Brain microvascular endothelial cell (primary cell): ENCODE measurements around the gene EPSTI1.

Experiments used
- DNase-seq: peaks from one replicate; pipeline ENCODE4 v3.0.0-alpha.2; 2020
- H3K27ac ChIP-seq: fragments of 250-450 bp; sonication (Bioruptor Pico); 2 replicates; pipeline ENCODE4 v1.5.1; 2020; ENCODE audit warnings: mild to moderate bottlenecking, moderate library complexity
- H3K27me3 ChIP-seq: fragments of 250-450 bp; sonication (Bioruptor Pico); replicated peaks from 2 replicates; pipeline ENCODE4 v1.5.1; 2020; ENCODE audit warnings: mild to moderate bottlenecking
- H3K36me3 ChIP-seq: fragments of 250-450 bp; sonication (Bioruptor Pico); replicated peaks from 2 replicates; pipeline ENCODE4 v1.5.1; 2020; ENCODE audit warnings: mild to moderate bottlenecking
- H3K4me3 ChIP-seq: 2 replicates; pipeline ENCODE4 v1.5.1; 2011; ENCODE audit warnings: low read depth, mild to moderate bottlenecking, control low read depth, low read length, moderate library complexity
- CTCF ChIP-seq: IDR thresholded peaks from 2 replicates; pipeline ENCODE4 v1.5.1; 2011; ENCODE audit warnings: low read depth, mild to moderate bottlenecking, moderate library complexity, low read length, control low read depth, inconsistent platforms; ENCODE audit errors: missing control alignments
- in situ Hi-C: cut with HindIII; loops from 2 replicates; pipeline ENCODE4 v1.10.0; 2017; ENCODE audit warnings: low sequenced_read_pairs, low pct_ligation_motif_present

The EPSTI1 gene

DNA sequence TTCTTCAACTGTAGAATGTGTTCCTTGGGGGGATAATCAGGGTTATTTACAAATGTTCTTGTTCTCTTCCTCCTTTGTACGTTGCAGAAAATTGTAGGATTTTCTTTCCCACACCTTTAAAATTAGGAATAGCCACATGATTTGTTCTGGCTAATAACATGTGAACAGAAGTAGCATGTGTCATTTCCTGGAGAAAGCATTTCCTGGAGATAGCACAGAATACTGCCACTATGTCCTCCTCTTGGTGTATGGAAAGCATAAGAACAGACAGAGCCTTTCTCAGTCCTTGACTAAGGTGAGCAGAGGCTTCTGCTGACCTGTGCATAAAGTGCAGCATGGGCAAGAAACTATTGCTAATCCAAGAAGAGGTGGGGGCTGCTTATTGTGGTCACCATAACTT is 108.9 kb downstream of the EPSTI1 start:
- no peak for TF ChIP-seq CTCF

DNA sequence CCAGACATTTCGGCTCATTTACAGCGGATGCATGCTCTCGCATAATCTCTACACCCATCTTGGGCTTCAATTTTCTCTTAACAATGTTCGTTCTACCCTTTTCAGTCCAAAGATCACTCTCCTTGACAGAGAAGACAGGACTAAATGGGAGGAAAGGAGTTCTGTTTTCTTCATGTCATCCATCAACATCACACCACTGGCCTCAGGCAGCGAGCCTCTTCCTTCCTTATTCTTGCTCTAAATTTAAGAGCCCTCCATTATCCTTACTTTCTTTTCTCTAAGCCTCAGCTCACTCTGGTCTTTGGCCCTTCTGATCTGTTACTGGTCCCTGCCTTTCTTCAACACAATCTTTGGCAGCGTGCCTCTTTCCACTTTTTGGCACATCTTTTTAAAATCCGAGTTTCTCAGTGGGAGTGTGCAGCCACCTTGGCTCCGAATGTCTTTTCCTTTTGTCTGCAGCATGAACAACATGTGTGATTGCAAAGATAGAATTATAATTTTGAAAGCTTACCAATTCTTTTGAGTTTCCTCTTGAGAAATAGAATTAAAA is 111.9 kb downstream of the EPSTI1 start:
- H3K27me3 ChIP-seq, result no peaks in the 10 kb centered on the region
- no peak overlapping the region for H3K27ac ChIP-seq
- no peaks in the 10 kb centered on the region for H3K36me3 ChIP-seq
- in situ Hi-C loops, result no loop called here
- TF ChIP-seq CTCF, result no peak
- no peak for DNase-seq
- no peak overlapping the region for H3K4me3 ChIP-seq

More for the DNA sequence above, 108.9 kb downstream of the EPSTI1 start:
- Histone ChIP-seq H3K27ac (peak overlapping the region; percentile 26), H3K36me3 (no peaks in the 10 kb centered on the region), H3K4me3 (no peak overlapping the region), H3K27me3 (no peaks in the 10 kb centered on the region)
- DNase-seq, result peak; percentile 22
- in situ Hi-C loops, result no loop called here

GRCh38 chr13:42878721-42879120 is 113.3 kb downstream of the EPSTI1 start:
- TF ChIP-seq CTCF, result no peak
- no peaks in the 10 kb centered on the region for H3K27me3 ChIP-seq
- in situ Hi-C loops, result no loop called here
- DNase-seq, result no peak
- H3K4me3 ChIP-seq, result no peak overlapping the region
- H3K36me3 ChIP-seq, result no peaks in the 10 kb centered on the region
- H3K27ac ChIP-seq, result no peak overlapping the region

GRCh38 chr13:42876887-42877545 is 115.0 kb downstream of the EPSTI1 start:
- in situ Hi-C loops, result no loop called here
- TF ChIP-seq CTCF, result no peak
- peak; percentile 68 for DNase-seq

DNA sequence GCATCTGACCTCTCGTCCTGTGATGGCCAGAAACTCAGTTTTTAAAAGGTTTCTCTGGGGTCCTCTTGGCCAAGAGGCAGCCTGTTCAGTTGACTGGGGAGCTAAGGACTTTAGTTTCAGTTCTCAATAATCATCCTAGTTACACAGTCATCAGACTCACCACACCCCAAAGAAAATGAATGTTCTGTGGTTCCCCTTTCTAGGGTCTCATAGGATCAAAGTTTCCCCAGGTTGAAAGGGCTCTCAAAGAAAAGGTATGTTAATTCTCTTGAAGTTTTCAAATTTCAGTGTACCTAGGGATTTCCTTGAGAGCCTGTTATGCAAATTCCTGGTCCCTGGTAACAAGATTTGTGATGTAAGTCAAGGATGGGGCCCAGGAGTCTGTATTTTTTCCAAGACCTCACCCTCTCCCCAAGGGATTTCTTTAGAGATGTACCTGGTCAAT is 115.7 kb downstream of the EPSTI1 start:
- Histone ChIP-seq H3K4me3 (no peak overlapping the region), H3K36me3 (no peaks in the 10 kb centered on the region), H3K27me3 (no peaks in the 10 kb centered on the region), H3K27ac (peak overlapping the region; percentile 81)
- in situ Hi-C loops, result no loop called here
- DNase-seq, result no peak
- no peak for TF ChIP-seq CTCF

More at GRCh38 chr13:42876887-42877545, 115.0 kb downstream of the EPSTI1 start:
- Histone ChIP-seq H3K27me3 (no peaks in the 10 kb centered on the region), H3K27ac (peak overlapping the region; percentile 81), H3K4me3 (no peak overlapping the region), H3K36me3 (no peaks in the 10 kb centered on the region)
